CD14-positive monocyte (primary cell): ENCODE measurements around the gene TJAP1. TPM values are rescaled to one million over a fixed set of nuclear protein-coding genes. Genes with fewer than 3 reads are reported as not detected.

ENCODE experiments used
- DNase-seq, 3 donors: peaks; one replicate each; pipeline ENCODE4 v3.0.0-alpha.2; 2011 to 2022
- H2AFZ ChIP-seq: 2 replicates; pipeline ENCODE4 v1.6.0; 2012; ENCODE audit warnings: mild to moderate bottlenecking, low read depth, low read length, inconsistent platforms; ENCODE audit not compliant: insufficient read depth, poor library complexity, severe bottlenecking
- H3K27ac ChIP-seq, 2 donors: 1 replicate in 1 of 2; 2 replicates in 1 of 2; pipeline ENCODE4 v1.5.1; 2012 to 2013; ENCODE audit warnings: low read length in 2 of 2, control low read depth in 1 of 2, inconsistent platforms in 1 of 2, low read depth in 1 of 2, mild to moderate bottlenecking in 1 of 2
- H3K27me3 ChIP-seq, 2 donors: one replicate each; pipeline versions ENCODE4 v1.6.0 to v1.6.1; 2011 to 2013; ENCODE audit warnings: low read length in 2 of 2; ENCODE audit not compliant: control insufficient read depth in 2 of 2, insufficient read depth in 2 of 2
- H3K36me3 ChIP-seq, 2 donors: replicated peaks in 1 of 2; 1 replicate in 1 of 2; 2 replicates in 1 of 2; pipeline versions ENCODE4 v1.5.1 to v1.6.1; 2012 to 2013; ENCODE audit warnings: low read length in 2 of 2, control low read depth in 1 of 2, inconsistent platforms in 1 of 2, mild to moderate bottlenecking in 1 of 2; ENCODE audit not compliant: insufficient read depth in 2 of 2, control insufficient read depth in 1 of 2
- H3K4me1 ChIP-seq, 2 donors: 1 replicate in 1 of 2; 2 replicates in 1 of 2; pipeline versions ENCODE4 v1.5.1 to v1.6.1; 2012 to 2013; ENCODE audit warnings: low read length in 2 of 2, control low read depth in 1 of 2, inconsistent platforms in 1 of 2, mild to moderate bottlenecking in 1 of 2, moderate library complexity in 1 of 2; ENCODE audit not compliant: insufficient read depth in 2 of 2, control insufficient read depth in 1 of 2
- H3K4me2 ChIP-seq: replicated peaks from 2 replicates; pipeline ENCODE3; 2012; ENCODE audit warnings: low read length, moderate library complexity, mild to moderate bottlenecking; ENCODE audit not compliant: poor library complexity, severe bottlenecking; ENCODE audit errors: extremely low read depth
- H3K4me3 ChIP-seq, 3 experiments: fragments of 200-600 bp in 1 of 3; sonication (generic) in 1 of 3; replicated peaks in 1 of 3; 1 replicate in 2 of 3; 2 replicates in 1 of 3; pipeline ENCODE4 v1.5.1; 2011 to 2013; ENCODE audit warnings: low read length in 3 of 3, mild to moderate bottlenecking in 3 of 3, control low read depth in 2 of 3, low read depth in 2 of 3, inconsistent platforms in 1 of 3, moderate library complexity in 1 of 3
- H3K79me2 ChIP-seq: 2 replicates; pipeline ENCODE4 v1.6.0; 2012; ENCODE audit warnings: mild to moderate bottlenecking, control low read depth, inconsistent platforms, low read length, moderate library complexity; ENCODE audit not compliant: insufficient read depth
- H3K9ac ChIP-seq: 2 replicates; pipeline ENCODE4 v1.6.0; 2017; ENCODE audit warnings: low read length, mild to moderate bottlenecking; ENCODE audit not compliant: insufficient read depth, poor library complexity, severe bottlenecking
- H3K9me3 ChIP-seq, 2 donors: replicated peaks in 1 of 2; 1 replicate in 1 of 2; 2 replicates in 1 of 2; pipeline versions ENCODE4 v1.5.1 to v1.6.1; 2012 to 2013; ENCODE audit warnings: low read length in 2 of 2, control low read depth in 1 of 2; ENCODE audit not compliant: control insufficient read depth in 1 of 2, insufficient read depth in 1 of 2
- H4K20me1 ChIP-seq: 2 replicates; pipeline ENCODE4 v1.6.0; 2012; ENCODE audit warnings: mild to moderate bottlenecking, low read length, control low read depth, moderate library complexity; ENCODE audit not compliant: insufficient read depth
- H3K27ac Mint-ChIP-seq, 7 donors: one replicate each; pipeline ENCODE4 v1.8.0; 2020; ENCODE audit warnings: mild to moderate bottlenecking in 7 of 7, mixed read lengths in 7 of 7, moderate library complexity in 6 of 7, inconsistent platforms in 2 of 7
- H3K27me3 Mint-ChIP-seq, 3 donors: one replicate each; pipeline ENCODE4 v1.8.0; 2021 to 2022; ENCODE audit warnings: low read depth in 3 of 3, mild to moderate bottlenecking in 3 of 3, mixed read lengths in 3 of 3, moderate library complexity in 3 of 3, inconsistent platforms in 1 of 3
- H3K36me3 Mint-ChIP-seq, 2 donors: one replicate each; pipeline ENCODE4 v1.8.0; 2020; ENCODE audit warnings: mixed read lengths in 2 of 2, inconsistent platforms in 1 of 2, mild to moderate bottlenecking in 1 of 2
- H3K4me1 Mint-ChIP-seq: one replicate; pipeline ENCODE4 v1.8.0; 2020; ENCODE audit warnings: mild to moderate bottlenecking, mixed read lengths
- H3K4me3 Mint-ChIP-seq, 2 donors: one replicate each; pipeline ENCODE4 v1.8.0; 2020; ENCODE audit warnings: mild to moderate bottlenecking in 2 of 2, mixed read lengths in 2 of 2, moderate library complexity in 1 of 2
- H3K9me3 Mint-ChIP-seq, 7 donors: one replicate each; pipeline ENCODE4 v1.8.0; 2020 to 2022; ENCODE audit warnings: mixed read lengths in 7 of 7, mild to moderate bottlenecking in 6 of 7, moderate library complexity in 6 of 7, inconsistent platforms in 2 of 7
- CTCF ChIP-seq: fragments of 200-600 bp; IDR thresholded peaks from one replicate; pipeline ENCODE4 v1.8.0; 2022; ENCODE audit warnings: antibody characterized with exemption, mild to moderate bottlenecking
- WGBS: methylation state at CpG from one replicate; pipeline ENCODE4 v1.1.5; 2013; ENCODE audit warnings: missing lambda C conversion rate; ENCODE audit not compliant: insufficient coverage; 5-methylcytosine and 5-hydroxymethylcytosine counted together
- intact Hi-C, 2 donors: fragments of 100-400 bp; cut with micrococcal nuclease; formaldehyde crosslinking; loops; one replicate each; pipeline versions ENCODE4 v1.15.0 to v1.15.1; 2023
- polyA plus RNA-seq, 3 donors: library from polyadenylated mRNA; depleted of rRNA in 1 of 3; unstranded in 2 of 3; stranded (reverse) in 1 of 3; fragments of 300-500 nt in 2 of 3; fragments of >200 nt in 1 of 3; fragmentation: Illumina TruSeq in 2 of 3; gene quantifications; 1 replicate in 2 of 3; 2 replicates in 1 of 3; pipeline ENCODE4 v1.2.3, GENCODE V29; 2012 to 2021

The TJAP1 gene
- polyA plus RNA-seq, 3 donors, result 3.2 to 43.4 (median 3.2) TPM

- no peaks in the 10 kb centered on the region for H3K27me3 ChIP-seq
- no peaks in the 10 kb centered on the region for H3K4me1 ChIP-seq
- Mint-ChIP-seq H3K4me3 (no peak overlapping the region), H3K27me3 (peaks cover 0 to 4% (median 1%) of the 10 kb centered on the region in 3 donors), H3K36me3 (peaks cover 70 to 71% of the 10 kb centered on the region in 2 donors), H3K9me3 (no peaks in the 10 kb centered on the region), H3K4me1 (peaks cover 8% of the 10 kb centered on the region), H3K27ac (peak overlapping the region in 2 of 7 donors; percentile 8 to 68)
- no peaks in the 10 kb centered on the region for H3K79me2 ChIP-seq
- no peaks in the 10 kb centered on the region for H3K9me3 ChIP-seq
- no peak for DNase-seq
- peaks cover 63 to 85% of the 10 kb centered on the region in 2 donors for H3K36me3 ChIP-seq
- H3K9ac ChIP-seq, result no peak overlapping the region
- no peak for TF ChIP-seq CTCF
- intact Hi-C loops, result no loop called here
- no peak overlapping the region for H3K4me3 ChIP-seq
- 97% methylated on average over 10 of the region's 12 CpGs for WGBS
- no peak overlapping the region for H2AFZ ChIP-seq
- H3K4me2 ChIP-seq, result no peak overlapping the region
- H4K20me1 ChIP-seq, result peaks cover 12% of the 10 kb centered on the region
- H3K27ac ChIP-seq, result no peak overlapping the region
Observed at GRCh38 chr6:43499028-43499815, 21.9 kb downstream of the TJAP1 start.

GRCh38 chr6:43500921-43501320 is 23.6 kb downstream of the TJAP1 start:
- H3K9ac ChIP-seq, result no peak overlapping the region
- Mint-ChIP-seq H3K4me1 (no peaks in the 10 kb centered on the region), H3K36me3 (peaks cover 79 to 85% of the 10 kb centered on the region in 2 donors), H3K4me3 (no peak overlapping the region), H3K27me3 (peaks cover 0 to 1% (median 0%) of the 10 kb centered on the region in 3 donors), H3K9me3 (peaks cover 0 to 2% (median 0%) of the 10 kb centered on the region in 7 donors), H3K27ac (peak overlapping the region in 2 of 7 donors; percentile 14 to 27)
- H3K27ac ChIP-seq, result no peak overlapping the region
- no peak overlapping the region for H3K4me2 ChIP-seq
- 100% methylated on average over 1 of the region's 3 CpGs for WGBS
- H3K4me1 ChIP-seq, result no peaks in the 10 kb centered on the region
- H3K4me3 ChIP-seq, result no peak overlapping the region
- H4K20me1 ChIP-seq, result no peaks in the 10 kb centered on the region
- no peaks in the 10 kb centered on the region for H3K27me3 ChIP-seq
- H3K36me3 ChIP-seq, result peaks cover 78 to 94% of the 10 kb centered on the region in 2 donors
- no peaks in the 10 kb centered on the region for H3K79me2 ChIP-seq
- DNase-seq, result no peak
- H3K9me3 ChIP-seq, result no peaks in the 10 kb centered on the region
- no peak for TF ChIP-seq CTCF
- no peak overlapping the region for H2AFZ ChIP-seq
- intact Hi-C loops, result loop anchor here in 1 of 2 donors (10.0 kb wide), 1 partner anchor 146 kb away; no protein-coding TSS in a partner anchor
